ENCODE results near the gene NFKB1. TPM values are rescaled to one million over a fixed set of nuclear protein-coding genes. Genes with fewer than 3 reads are reported as not detected.

NFKB1 gene
- total RNA-seq, 1 donor from 2014 or later, result 38.5 TPM

DNA sequence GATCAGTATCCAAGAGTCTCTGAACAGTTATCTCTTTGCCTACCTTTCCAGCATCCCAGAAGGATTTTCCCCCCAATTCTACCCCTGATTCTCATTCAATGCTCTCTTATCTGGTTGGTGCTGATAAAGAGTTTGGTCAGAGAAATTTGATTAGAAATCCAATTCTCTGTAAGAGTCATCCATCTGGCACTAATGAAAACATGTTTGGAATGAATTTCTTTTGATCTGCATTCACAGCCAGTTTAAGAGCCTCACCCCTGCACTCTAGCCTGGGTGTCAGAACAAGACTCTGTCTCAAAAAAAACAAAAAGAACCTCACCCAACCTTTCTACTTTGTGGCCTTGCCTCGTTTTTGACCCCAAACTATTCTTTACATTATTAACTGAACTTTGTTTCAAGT, 137.5 kb downstream of the NFKB1 start:
- Histone ChIP-seq H3K27ac (no peak overlapping the region), H3K4me1 (no peaks in the 10 kb centered on the region), H3K36me3 (peaks cover 0 to 18% of the 10 kb centered on the region in 2 donors), H3K4me3 (no peak overlapping the region), H3K27me3 (no peaks in the 10 kb centered on the region), H3K9me3 (no peaks in the 10 kb centered on the region)
- TF ChIP-seq POLR2AphosphoS5 (IDR thresholded peaks at IDR 0.05; ENCODE audit: insufficient read depth in 1 of 2, low read depth in 1 of 2), result no peak
- TF ChIP-seq POLR2A (IDR thresholded peaks at IDR 0.05), result no peak
- TF ChIP-seq, protein P1, sequence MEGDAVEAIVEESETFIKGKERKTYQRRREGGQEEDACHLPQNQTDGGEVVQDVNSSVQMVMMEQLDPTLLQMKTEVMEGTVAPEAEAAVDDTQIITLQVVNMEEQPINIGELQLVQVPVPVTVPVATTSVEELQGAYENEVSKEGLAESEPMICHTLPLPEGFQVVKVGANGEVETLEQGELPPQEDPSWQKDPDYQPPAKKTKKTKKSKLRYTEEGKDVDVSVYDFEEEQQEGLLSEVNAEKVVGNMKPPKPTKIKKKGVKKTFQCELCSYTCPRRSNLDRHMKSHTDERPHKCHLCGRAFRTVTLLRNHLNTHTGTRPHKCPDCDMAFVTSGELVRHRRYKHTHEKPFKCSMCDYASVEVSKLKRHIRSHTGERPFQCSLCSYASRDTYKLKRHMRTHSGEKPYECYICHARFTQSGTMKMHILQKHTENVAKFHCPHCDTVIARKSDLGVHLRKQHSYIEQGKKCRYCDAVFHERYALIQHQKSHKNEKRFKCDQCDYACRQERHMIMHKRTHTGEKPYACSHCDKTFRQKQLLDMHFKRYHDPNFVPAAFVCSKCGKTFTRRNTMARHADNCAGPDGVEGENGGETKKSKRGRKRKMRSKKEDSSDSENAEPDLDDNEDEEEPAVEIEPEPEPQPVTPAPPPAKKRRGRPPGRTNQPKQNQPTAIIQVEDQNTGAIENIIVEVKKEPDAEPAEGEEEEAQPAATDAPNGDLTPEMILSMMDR (IDR thresholded peaks at IDR 0.05), result no peak
- DNase-seq (ENCODE audit: extremely low spot score in 2 of 2), result no peak
- intact Hi-C loops (cut with DNase I), result no loop called here

GRCh38 chr4:102639598-102639997, 138.4 kb downstream of the NFKB1 start:
- TF ChIP-seq POLR2AphosphoS5 (IDR thresholded peaks at IDR 0.05; ENCODE audit: insufficient read depth in 1 of 2, low read depth in 1 of 2) (no peak), POLR2A (IDR thresholded peaks at IDR 0.05) (no peak)
- TF ChIP-seq, protein P1 (IDR thresholded peaks at IDR 0.05), result no peak

GRCh38 chr4:102640669-102641068, 139.5 kb downstream of the NFKB1 start:
- TF ChIP-seq, protein P1 (IDR thresholded peaks at IDR 0.05), result no peak
- no peak for TF ChIP-seq POLR2AphosphoS5 (IDR thresholded peaks at IDR 0.05; ENCODE audit: insufficient read depth in 1 of 2, low read depth in 1 of 2)
- no peak for TF ChIP-seq POLR2A (IDR thresholded peaks at IDR 0.05)
- Histone ChIP-seq H3K36me3 (peaks cover 0 to 7% of the 10 kb centered on the region in 2 donors), H3K27ac (no peak overlapping the region), H3K4me3 (no peak overlapping the region), H3K27me3 (no peaks in the 10 kb centered on the region), H3K9me3 (no peaks in the 10 kb centered on the region), H3K4me1 (no peaks in the 10 kb centered on the region)
- DNase-seq (ENCODE audit: extremely low spot score in 2 of 2), result no peak
- intact Hi-C loops (cut with DNase I), result no loop called here

More at GRCh38 chr4:102639598-102639997, 138.4 kb downstream of the NFKB1 start:
- no peaks in the 10 kb centered on the region for H3K4me1 ChIP-seq
- H3K27ac ChIP-seq, result no peak overlapping the region
- DNase-seq (ENCODE audit: extremely low spot score in 2 of 2), result no peak
- no peaks in the 10 kb centered on the region for H3K9me3 ChIP-seq
- H3K27me3 ChIP-seq, result no peaks in the 10 kb centered on the region
- no peak overlapping the region for H3K4me3 ChIP-seq
- H3K36me3 ChIP-seq, result peaks cover 0 to 14% of the 10 kb centered on the region in 2 donors
- intact Hi-C loops (cut with DNase I), result no loop called here

DNA sequence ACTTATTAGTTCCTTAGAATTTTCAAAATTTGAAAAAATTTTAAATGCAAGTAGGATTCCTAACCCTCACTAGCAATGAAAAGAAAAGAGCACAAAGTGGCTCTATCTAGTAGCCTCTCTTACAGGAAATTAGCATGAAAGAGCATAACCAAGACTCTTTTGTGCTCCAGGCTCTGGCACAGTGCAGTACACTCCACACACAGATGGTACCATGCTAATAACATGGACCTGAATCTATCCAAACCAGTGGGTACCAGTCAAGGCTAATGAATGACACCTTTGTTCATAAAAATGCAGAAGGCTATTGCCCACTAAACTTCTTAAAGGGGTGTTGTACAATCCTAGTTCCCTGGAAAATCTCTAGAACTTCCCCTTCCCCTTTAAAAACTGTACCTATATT, 140.6 kb downstream of the NFKB1 start:
- intact Hi-C loops (cut with DNase I), result no loop called here

More for the DNA sequence above, 140.6 kb downstream of the NFKB1 start:
- no peaks in the 10 kb centered on the region for H3K27me3 ChIP-seq
- TF ChIP-seq, protein P1 (IDR thresholded peaks at IDR 0.05), result no peak
- TF ChIP-seq POLR2A (IDR thresholded peaks at IDR 0.05) (no peak), POLR2AphosphoS5 (IDR thresholded peaks at IDR 0.05; ENCODE audit: insufficient read depth in 1 of 2, low read depth in 1 of 2) (no peak)
- no peaks in the 10 kb centered on the region for H3K9me3 ChIP-seq
- no peak for DNase-seq (ENCODE audit: extremely low spot score in 2 of 2)
- H3K4me1 ChIP-seq, result no peaks in the 10 kb centered on the region
- peaks cover 0 to 7% of the 10 kb centered on the region in 2 donors for H3K36me3 ChIP-seq
- no peak overlapping the region for H3K4me3 ChIP-seq
- H3K27ac ChIP-seq, result no peak overlapping the region
